ENCODE measurements around the gene ZNF568.

DNA sequence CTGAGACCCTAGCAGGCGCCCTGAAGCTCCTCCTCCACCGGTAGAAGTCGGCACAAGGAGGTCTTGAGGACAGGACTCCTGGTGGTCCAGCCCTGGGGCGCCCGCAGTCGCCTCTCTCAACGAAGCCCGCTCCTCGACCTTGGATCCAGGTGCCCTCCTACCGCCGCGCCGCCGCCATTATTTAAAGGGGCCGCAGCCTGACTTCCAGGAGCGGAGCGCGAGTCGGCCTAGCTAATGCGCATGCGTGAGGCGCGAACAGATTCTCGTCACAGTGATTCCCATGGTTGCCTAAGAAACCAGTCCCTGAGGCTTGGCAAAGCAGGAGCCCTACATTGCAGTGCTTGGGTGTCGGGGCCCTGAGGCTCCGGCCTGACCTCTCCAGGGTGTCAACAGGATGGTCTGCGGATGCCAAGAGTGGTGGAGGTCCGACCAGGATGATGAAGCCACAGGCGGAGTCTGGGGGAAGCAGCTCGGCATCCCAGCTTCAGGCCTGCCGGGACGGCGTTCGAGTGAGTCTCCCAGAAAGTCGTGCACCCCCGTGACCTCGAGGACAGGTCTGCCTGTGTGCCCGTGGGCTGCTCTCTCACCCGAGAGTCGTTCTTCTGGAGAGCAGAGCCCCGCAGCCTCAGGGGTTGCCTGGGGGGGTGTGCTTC is 96.1 kb downstream of the ZNF568 start:
- TF ChIP-seq GABPA (IDR thresholded peaks at IDR 0.05; ENCODE audit: low read depth) (no peak), SPI1 (IDR thresholded peaks at IDR 0.05; ENCODE audit: borderline replicate concordance, low read depth) (no peak)
